Activated naive CD4-positive, alpha-beta T cell treated with anti-CD3 and anti-CD28 coated beads, Interleukin-2, amount 50 U/mL, for 72 hours (primary cell): ENCODE measurements around the gene PTGR2. TPM values are rescaled to one million over a fixed set of nuclear protein-coding genes. Genes with fewer than 3 reads are reported as not detected.
A peak's percentile ranks its signal among the peaks of the same experiment; 100 is the strongest.
"Not testable (repeated sequence)": the region's sequence is repeated elsewhere in the genome, so short reads cannot be mapped to it uniquely, and the experiment has no call there.

Source experiments
- ATAC-seq, 2 donors: fragments of 150-1000 bp; cut with Tn5 transposase; 2 replicates each; pipeline ENCODE4 v1.10.0; 2021; ENCODE audit warnings: mild to moderate bottlenecking in 2 of 2, moderate library complexity in 2 of 2
- DNase-seq, 2 donors: peaks; one replicate each; pipeline ENCODE4 v3.0.0; 2021 to 2022; ENCODE audit warnings: low spot score in 2 of 2
- H3K27ac Mint-ChIP-seq, 2 donors: one replicate each; pipeline ENCODE4 v1.8.0; 2022; ENCODE audit warnings: mild to moderate bottlenecking in 2 of 2, mixed read lengths in 2 of 2
- H3K36me3 Mint-ChIP-seq, 2 donors: one replicate each; pipeline ENCODE4 v1.8.0; 2022; ENCODE audit warnings: mixed read lengths in 2 of 2
- H3K9me3 Mint-ChIP-seq, 2 donors: one replicate each; pipeline ENCODE4 v1.8.0; 2022; ENCODE audit warnings: mixed read lengths in 2 of 2
- total RNA-seq, 2 donors: library from RNA; stranded (reverse); gene quantifications; one replicate each; pipeline ENCODE4 v1.2.3, GENCODE V29; 2022

PTGR2 gene
- total RNA-seq, 2 donors from 2014 or later: 6.4 to 9.6 TPM

DNA sequence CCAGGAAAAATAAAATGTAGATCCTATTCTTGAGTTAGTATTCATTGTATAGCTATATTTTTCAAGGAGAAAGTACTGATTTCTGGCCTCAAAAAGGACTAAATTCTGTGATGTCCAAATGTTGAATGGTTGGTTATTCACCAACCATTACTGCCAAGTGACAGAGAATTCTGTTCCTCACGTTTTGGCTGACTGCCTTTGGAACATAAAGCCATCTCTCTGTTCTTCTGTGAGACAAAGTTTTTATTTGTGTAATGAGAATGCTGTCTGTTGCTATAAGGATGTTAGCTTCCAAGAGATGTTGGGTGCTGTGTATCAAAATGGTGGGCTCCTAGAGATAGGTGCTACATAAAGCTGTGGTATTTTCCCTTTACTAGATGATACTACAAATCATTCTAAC is 44.3 kb downstream of the PTGR2 start:
- no peak for DNase-seq
- Mint-ChIP-seq H3K36me3 (peaks cover 11 to 13% of the 10 kb centered on the region in 2 donors), H3K9me3 (no peaks in the 10 kb centered on the region), H3K27ac (peak overlapping the region; percentile 72 to 88)
- ATAC-seq: no peak

DNA sequence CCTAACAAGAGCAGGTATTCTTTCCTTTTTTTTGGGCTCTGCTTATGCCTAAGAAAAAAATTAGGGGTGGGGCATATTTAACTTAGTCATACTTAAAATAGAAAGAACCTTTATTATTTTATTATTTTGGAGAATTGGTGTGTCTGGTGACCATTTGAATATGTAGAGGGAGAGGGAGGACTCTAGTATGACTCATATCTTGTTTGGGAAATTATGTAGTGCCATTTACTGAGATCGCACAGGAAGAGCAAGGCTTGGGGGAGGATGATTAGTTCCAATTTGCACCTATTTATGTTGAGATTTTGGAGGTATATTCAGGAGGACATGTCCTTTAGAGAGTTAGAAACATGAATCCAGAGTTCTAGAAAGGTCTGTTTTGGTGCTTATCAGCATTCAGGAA is 44.9 kb downstream of the PTGR2 start:
- H3K36me3 Mint-ChIP-seq: peaks cover 11 to 13% of the 10 kb centered on the region in 2 donors
- no peaks in the 10 kb centered on the region for H3K9me3 Mint-ChIP-seq
- peak overlapping the region; percentile 72 to 88 for H3K27ac Mint-ChIP-seq
- DNase-seq: no peak
- ATAC-seq: no peak

DNA sequence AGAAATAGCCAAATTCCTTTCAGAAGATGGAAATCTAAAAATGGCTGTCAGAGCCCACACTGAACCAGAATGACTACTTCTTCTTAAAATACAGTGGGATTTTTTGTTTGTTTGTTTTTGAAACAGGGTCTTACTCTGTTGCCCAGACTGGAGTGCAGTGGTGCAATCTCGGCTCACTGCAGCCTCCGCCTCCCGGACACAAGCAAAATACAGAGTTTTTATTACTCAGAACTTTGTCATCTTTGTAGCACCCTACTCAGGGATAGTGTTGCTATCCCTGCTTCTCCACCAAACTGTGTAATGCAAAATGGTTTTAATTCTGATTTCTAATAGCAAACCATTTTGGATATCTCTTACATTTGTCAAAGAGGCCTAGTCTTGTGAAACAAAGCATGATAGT is 51.4 kb downstream of the PTGR2 start:
- Mint-ChIP-seq H3K36me3 (peaks cover 14% of the 10 kb centered on the region in 2 donors), H3K9me3 (no peaks in the 10 kb centered on the region), H3K27ac (no peak overlapping the region)
- DNase-seq: no peak
- no peak for ATAC-seq

DNA sequence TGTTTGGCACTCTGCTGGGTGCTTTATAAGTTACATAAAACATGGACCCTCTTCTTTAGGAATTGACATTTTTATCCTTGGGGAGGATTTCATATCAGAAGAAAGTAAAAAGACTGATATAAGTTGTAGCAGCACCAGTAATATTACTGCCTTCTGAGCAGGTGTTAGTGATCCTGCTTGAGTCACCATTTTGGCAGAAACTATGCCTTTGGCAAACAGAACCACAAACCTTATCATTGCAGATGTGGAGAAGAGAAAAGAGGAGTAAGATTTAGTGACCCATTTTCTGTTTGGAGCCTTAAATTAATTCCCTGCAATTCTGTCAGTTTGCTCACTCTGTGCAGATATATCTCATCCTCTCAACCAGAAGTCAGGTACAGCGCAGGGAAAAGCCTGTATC is 58.0 kb downstream of the PTGR2 start:
- ATAC-seq (no peak), DNase-seq (no peak)
- H3K27ac Mint-ChIP-seq: peak overlapping the region; percentile 20 to 58
- H3K9me3 Mint-ChIP-seq: peaks cover 9 to 12% of the 10 kb centered on the region in 2 donors
- peaks cover 56 to 63% of the 10 kb centered on the region in 2 donors for H3K36me3 Mint-ChIP-seq

DNA sequence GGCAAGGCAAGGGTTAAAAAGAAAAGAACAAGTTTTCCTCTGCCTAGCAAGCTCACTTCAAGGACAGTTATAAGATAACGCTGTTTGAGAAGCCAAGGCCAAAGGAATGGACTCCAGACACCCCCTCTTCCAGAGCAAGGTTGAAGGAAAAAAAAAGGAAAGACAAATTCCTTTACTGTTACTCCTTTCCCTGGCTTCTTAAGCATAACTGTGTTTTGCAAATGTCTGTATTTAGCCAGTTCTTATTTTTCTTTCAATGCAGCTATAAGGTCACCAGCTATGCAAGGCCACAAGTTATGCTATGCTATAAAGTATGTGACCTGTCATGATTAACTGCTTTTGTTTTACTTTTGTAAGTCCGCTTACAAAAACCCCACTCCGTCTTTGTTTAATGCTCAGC is 61.6 kb downstream of the PTGR2 start:
- DNase-seq (no peak), ATAC-seq (no peak)
- peaks cover 9 to 12% of the 10 kb centered on the region in 2 donors for H3K9me3 Mint-ChIP-seq
- H3K36me3 Mint-ChIP-seq: peaks cover 47 to 49% of the 10 kb centered on the region in 2 donors
- no peak overlapping the region for H3K27ac Mint-ChIP-seq

DNA sequence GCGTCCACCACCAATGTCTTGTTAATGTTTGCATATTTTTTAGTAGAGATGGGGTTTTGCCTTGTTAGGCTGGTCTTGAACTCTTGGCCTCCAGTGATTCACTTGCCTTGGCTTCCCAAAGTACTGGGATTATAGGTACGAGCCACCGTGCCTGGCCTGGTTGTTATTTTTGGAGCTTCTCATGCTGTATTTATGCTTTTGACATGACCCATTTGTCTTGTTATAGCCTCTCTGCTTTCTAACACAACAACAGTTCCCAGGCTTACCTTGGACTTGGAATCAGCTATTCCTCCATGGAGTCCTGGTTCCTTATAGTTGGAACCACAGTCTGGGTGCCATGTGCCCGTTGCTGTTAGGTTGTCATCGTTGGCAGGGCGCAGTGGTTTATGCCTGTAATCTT is 64.7 kb downstream of the PTGR2 start:
- Mint-ChIP-seq H3K9me3 (peaks cover under 1% of the 10 kb centered on the region in 2 donors), H3K27ac (no peak overlapping the region), H3K36me3 (peaks cover 16 to 24% of the 10 kb centered on the region in 2 donors)
- DNase-seq: no peak
- no peak for ATAC-seq

DNA sequence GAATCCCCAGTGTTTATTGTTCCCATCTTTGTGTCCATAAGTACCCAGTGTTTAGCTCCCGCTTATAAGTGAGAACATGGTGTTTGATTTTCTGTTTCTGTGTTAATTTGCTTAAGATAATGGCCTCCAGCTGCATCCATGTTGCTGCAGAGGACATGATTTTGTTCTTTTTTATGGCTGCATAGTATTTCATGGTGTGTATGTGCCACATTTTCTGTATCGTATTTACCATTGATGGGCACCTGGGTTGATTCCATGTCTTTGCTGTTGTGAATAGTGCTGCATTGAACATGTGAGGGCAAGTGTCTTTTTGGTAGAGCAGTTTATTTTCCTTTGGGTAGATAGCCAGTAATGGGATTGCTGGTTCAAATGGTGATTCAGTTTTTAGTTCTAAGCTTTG is 67.8 kb downstream of the PTGR2 start:
- H3K9me3 Mint-ChIP-seq, H3K36me3 Mint-ChIP-seq, ATAC-seq, DNase-seq: not testable (repeated sequence)
- peak overlapping the region in 1 of 2 donors; percentile 62 for H3K27ac Mint-ChIP-seq

DNA sequence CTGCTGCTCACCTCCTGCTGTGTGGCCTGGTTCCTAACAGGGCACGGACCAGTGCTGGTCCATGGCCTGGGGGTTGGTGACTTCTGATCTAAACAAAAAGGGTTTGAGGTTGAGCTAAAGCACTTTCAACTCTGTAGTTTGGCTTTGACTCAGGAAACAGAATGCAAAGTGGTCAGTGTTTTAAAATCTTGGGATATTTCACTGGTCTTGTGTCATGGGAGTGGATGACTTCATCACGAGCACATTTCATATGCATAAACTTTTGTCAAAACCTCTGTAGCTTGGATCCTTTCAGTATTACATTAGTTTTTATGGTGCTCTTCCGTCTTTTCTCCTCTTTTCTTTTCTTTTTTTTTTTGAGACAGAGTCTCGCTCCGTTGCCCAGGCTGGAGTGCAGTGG is 72.7 kb downstream of the PTGR2 start:
- H3K27ac Mint-ChIP-seq: peak overlapping the region in 1 of 2 donors; percentile 8
- DNase-seq (no peak), ATAC-seq (no peak)
- H3K9me3 Mint-ChIP-seq: no peaks in the 10 kb centered on the region
- H3K36me3 Mint-ChIP-seq: peaks cover 8 to 40% of the 10 kb centered on the region in 2 donors

Other genes with a start within 250 kb of the PTGR2 start
- gene ACOT6, start 239.3 kb upstream of the PTGR2 start, total RNA-seq: not detected
- 1 to 10 TPM; 4.0 to 4.7 TPM for gene DNAL1, start 206.8 kb upstream of the PTGR2 start, total RNA-seq
- 10 to 100 TPM; 26.7 to 29.2 TPM for gene PNMA1, start 137.4 kb upstream of the PTGR2 start, total RNA-seq
- gene ZNF410, start 35.0 kb downstream of the PTGR2 start, total RNA-seq: 10 to 100 TPM; 52.9 to 98.7 TPM
- gene FAM161B, start 98.3 kb downstream of the PTGR2 start, total RNA-seq: 1 to 10 TPM; 1.5 to 4.3 TPM
- 10 to 100 TPM; 20.7 to 29.4 TPM for gene COQ6, start 98.5 kb downstream of the PTGR2 start, total RNA-seq
- gene ENTPD5, start 167.5 kb downstream of the PTGR2 start, total RNA-seq: 10 to 100 TPM in 1 of 2 donors, 1 to 10 TPM in 1; 3.1 to 14.4 TPM
- gene BBOF1, start 167.5 kb downstream of the PTGR2 start, total RNA-seq: 1 to 10 TPM in 1 of 2 donors, under 1 TPM in 1; 0.64 to 1.4 TPM
- gene ALDH6A1, start 232.6 kb downstream of the PTGR2 start, total RNA-seq: 10 to 100 TPM; 20.9 to 28.9 TPM
- 10 to 100 TPM; 12.0 to 29.7 TPM for gene LIN52, start 233.1 kb downstream of the PTGR2 start, total RNA-seq